HG02798 (cell line): ENCODE data around the gene TFPI.

Experiments
- ATAC-seq: cut with Tn5 transposase; IDR thresholded peaks from one replicate; pipeline ENCODE4 v1.9.1; 2021; ENCODE audit warnings: mild to moderate bottlenecking; ENCODE audit not compliant: unreplicated experiment, poor library complexity

TFPI gene

GRCh38 chr2:187431911-187432310, 122.3 kb downstream of the TFPI start:
- no peak for ATAC-seq

GRCh38 chr2:187429989-187430388, 124.2 kb downstream of the TFPI start:
- ATAC-seq = no peak

- ATAC-seq = no peak
These were observed 130.1 kb downstream of the TFPI start for GRCh38 chr2:187424146-187424545.

GRCh38 chr2:187422282-187422681, 132.0 kb downstream of the TFPI start:
- ATAC-seq = no peak

GRCh38 chr2:187421519-187421918, 132.7 kb downstream of the TFPI start:
- ATAC-seq = no peak

GRCh38 chr2:187419808-187420207, 134.4 kb downstream of the TFPI start:
- ATAC-seq = no peak

- no peak for ATAC-seq
These were observed 138.8 kb downstream of the TFPI start for GRCh38 chr2:187415449-187415848.
